Epithelial cell of prostate (primary cell): ENCODE measurements around the gene CORO7.
"Not testable (repeated sequence)": the region's sequence is repeated elsewhere in the genome, so short reads cannot be mapped to it uniquely, and the experiment has no call there.

Experiments
- DNase-seq: peaks from one replicate; pipeline ENCODE4 v3.0.0-alpha.2; 2011; ENCODE audit warnings: low read depth, low spot score
- H3K27ac ChIP-seq: fragments of 450-650 bp; 2 replicates; pipeline ENCODE4 v1.5.1; 2017; ENCODE audit warnings: mild to moderate bottlenecking

CORO7 gene

DNA sequence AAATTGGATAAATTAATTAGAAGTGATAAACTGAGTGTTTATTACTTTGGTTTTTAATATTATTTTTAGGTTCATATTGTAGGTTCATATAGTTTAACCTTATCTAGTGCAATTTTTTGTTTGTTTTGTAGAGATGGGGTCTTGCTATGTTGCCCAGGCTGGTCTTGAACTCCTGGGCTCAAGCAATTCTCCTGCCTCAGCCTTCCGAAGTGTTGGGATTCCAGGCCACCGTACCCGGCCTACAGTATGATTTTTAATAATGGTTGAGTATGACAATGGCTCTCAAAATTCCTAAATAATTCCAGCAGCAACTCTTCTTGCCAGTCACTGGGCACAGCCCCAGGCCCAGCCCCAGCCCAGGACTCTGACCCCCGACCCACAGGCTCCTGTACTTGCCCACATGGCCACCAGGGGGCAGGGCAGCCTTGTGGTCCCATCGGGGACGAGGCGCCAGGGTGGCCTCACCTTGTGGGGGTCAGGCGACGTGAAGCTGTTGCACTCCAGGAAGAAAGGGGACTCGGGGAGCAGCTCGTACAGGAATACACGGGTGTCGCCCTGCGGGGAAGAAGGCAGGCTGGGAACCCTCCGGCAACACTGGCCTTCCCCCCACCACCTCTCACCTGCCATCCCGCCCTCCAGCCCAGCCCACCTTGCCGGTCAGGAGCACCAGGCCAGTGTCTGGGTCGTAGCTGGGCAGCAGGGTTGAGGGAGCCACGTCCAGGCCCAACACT lies 57.4 kb downstream of the CORO7 start:
- DNase-seq, result no peak
- no peak overlapping the region for H3K27ac ChIP-seq

DNA sequence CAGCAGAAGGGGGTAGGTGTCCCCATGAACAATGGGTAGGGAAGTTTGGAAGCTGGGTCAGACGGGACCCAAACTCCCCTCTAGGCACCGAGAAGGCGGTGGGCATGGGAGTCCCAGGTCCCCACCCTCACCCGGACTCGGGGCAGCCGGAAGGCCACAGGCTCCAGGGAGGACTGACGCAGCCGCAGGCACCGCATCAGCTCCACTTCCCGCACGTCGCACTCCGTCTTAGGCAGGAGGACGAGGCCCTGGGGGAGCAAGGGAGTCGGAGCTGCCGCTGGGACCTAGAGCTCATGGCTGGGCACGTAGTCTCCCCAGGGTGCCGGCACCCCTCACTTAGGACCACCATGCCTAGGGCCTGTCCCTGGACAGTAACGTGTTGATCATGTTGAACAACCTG lies 58.2 kb downstream of the CORO7 start:
- H3K27ac ChIP-seq, result no peak overlapping the region
- no peak for DNase-seq

DNA sequence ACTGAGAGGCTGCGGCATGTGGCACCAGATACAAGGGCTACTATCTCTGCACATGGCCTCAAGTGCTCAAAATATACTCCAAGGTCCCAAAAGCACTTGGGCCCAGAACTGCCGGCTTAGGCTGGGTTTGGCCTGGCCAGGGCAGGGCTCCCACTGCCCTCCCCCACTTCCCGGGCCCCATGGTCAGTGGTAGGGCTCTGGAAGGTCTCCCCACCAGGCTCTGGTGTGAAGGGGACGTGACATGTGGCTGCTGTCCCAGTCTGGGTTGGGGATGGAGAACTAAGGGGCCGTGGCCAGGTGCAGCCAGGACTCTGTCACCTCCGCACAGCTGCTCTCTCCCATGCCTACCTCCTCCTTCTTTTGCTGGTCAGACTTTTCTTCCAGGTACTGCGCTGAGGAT lies 59.6 kb downstream of the CORO7 start:
- no peak for DNase-seq
- no peak overlapping the region for H3K27ac ChIP-seq

DNA sequence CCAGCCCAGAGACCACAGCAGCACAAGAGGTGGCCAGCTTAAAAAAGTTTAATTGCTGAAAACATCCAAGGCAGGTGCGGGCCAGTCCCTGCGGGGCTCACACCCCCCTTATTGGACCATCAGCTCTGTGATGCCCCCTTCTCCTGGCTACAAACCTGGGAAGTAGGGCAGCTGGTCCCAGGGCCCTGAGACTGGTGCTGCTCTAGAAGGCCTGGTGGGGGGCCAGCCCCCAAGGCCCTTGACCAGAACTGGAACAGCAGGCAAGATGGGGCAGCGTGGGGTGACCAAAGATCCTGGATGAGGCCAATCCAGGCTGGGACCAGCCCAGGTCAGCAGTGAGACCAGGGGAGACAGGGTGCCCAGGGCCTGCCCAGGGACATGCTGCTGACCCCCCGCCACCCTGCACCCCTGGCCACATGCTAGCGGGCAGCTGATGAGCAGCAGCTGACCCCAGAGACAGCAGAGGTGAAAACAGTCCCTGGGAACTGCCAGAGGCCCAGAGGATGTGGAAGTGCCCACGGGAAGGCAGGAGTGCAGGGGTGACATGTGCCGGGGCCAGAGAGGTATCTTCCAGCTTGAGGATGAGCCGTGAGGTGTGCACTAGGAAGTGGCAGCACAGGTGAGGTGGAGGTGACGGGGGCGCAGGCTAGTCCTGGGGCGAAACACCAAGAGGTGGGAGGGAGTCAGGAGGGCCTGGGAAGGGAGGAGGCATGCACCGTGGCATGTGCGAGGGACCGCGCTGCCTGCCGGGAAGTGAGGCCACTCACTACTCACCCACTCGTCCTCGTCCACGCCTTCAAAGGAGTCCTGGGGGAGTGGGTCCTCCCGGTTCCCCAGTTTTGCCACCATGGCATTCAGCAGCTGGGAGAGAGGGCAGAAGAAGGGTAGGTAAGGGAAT lies 61.6 kb downstream of the CORO7 start:
- H3K27ac ChIP-seq, result no peak overlapping the region

DNA sequence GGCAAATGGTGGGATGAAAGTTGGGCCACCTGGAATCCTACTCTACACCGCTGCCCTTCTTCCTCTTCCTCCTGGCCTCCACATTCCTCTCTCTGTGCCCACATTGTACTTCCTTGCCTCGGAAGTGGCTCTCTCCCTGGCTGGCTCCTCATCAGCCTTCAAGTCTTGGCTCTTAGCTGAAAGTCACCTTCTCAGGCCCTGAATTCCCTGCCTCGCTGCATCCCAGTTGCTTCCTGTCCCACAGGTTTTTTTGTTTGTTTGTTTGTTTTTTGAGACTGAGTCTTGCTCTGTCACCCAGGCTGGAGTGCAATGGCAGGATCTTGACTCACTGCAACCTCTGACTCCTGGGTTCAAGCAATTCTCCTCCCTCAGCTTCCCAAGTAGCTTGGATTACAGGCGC lies 62.7 kb downstream of the CORO7 start:
- H3K27ac ChIP-seq, result no peak overlapping the region
- no peak for DNase-seq

More for the DNA sequence above, 61.6 kb downstream of the CORO7 start:
- no peak for DNase-seq

DNA sequence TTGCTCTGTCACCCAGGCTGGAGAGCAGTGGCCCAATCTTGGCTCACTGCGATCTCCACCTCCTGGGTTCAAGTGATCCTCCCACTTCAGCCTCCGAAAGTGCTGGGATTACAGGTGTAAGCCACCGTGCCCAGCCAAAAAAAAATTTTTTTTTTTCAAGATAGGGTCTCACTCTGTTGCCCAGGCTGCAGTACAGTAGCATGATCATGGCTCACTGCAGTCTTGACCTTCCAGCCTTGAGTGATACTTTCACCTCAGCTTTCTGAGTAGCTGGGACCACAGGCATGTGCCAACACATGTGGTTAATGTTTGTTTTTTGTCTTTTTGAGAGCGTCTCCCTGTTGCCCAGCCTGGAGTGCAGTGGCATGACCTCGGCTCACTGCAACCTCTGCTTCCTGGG lies 63.6 kb downstream of the CORO7 start:
- no peak for DNase-seq
- no peak overlapping the region for H3K27ac ChIP-seq

DNA sequence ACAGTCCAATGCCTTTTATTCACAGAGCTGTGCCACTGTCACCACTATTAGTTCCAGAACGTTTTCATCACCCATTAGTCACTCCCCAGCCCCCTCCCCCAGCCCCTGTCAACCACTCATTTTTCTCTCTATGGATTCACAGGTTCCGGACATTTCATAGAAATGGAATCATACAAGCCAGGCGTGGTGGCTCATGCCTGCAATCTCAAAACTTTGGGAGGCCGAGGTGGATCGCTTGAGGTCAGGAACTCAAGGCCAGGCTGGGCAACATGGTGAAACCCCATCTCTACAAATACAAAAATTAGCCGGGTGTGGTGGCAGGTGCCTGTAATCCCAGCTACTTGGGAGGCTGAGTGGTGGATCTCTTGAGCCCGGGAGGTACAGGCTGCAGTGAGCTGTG lies 64.5 kb downstream of the CORO7 start:
- no peak for DNase-seq
- peak overlapping the region; percentile 72 for H3K27ac ChIP-seq

DNA sequence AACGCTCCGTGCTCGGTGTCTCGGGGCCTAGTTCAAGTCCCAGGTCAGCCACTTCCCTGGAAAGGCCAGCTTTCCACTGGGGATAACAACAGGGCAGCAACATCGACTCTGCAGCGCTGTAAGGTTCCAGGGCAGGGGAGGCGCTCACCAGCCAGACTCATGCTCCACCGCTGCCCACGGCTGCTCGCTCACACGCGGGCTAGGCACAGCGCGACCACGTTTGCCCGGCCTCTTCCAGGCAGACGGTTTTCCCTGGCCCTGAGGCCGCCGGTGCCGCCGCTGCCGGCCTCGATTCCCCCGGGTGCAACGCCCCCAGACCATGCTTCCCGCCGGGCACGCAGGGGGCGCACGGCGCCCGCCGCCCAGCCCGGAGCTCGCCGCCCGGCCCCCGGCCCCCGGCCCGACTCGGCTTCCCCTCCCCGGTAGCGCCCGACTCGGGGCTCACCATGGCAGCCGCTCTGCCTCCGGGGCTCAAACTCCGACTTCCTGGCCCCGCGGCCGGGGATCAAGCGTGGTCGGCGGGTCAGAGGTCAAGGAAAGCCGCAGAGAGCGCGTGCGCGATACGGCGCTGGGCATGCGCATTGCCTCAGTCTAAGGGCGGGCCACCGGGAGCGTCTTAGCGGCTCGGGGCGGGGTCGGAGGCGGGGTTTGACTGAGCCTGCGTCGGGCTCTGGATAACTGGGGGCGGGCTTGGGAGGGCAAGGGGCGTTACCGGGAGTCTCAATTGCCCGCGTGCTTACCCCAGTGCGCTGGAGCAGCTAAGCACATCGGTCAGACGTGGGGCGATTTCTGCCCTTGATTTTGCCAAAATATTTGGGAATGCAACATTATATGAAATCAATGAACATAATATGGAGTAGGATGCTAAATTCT lies 65.4 kb downstream of the CORO7 start, which contains the start of gene PAM16:
Gene PAM16 (minus strand): TSS at position 535 of the 873 bp plus-strand sequence. CDS start 87 bp downstream, at position 448.
- peak; percentile 52 for DNase-seq
- H3K27ac ChIP-seq, result peak within 1 kb of the TSS; percentile 72

DNA sequence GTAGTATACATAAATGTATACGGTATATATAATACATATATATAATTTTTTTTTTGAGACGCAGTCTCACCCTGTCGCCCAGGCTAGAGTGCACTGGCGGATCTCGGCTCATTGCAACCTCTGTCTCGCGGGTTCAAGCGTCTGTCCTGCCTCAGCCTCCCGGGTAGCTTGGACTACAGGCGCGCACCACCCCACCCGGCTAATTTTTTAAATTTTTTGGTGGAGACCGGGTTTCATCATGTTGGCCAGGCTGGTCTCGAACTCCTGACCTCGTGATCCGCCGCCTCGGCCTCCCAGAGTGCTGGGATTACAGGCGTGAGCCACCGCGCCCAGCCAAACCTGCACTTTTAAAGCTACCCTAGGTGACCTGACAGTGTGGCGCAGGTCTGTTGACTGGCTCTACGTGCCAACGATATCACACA lies 66.0 kb downstream of the CORO7 start:
- DNase-seq, result no peak

DNA sequence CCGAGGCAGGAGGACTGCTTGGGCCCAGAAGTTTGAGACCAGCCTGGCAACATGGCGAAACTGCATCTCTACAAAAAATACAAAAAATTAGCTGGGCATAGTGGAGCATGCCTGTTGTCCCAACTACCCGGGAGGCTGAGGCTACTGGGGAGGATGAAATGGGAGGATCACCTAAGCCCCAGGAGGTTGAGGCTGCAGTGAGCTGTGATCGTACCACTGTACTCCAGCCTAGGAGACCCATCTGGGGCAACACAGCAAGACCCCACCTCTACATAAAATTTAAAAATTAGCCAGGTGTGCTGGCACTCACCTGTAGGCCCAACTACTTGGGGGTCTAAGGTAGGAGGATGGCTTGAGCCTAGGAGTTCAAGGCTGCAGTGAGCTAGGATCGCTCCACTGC lies 67.1 kb downstream of the CORO7 start:
- H3K27ac ChIP-seq, result no peak overlapping the region
- no peak for DNase-seq

More for the DNA sequence above, 66.0 kb downstream of the CORO7 start:
- H3K27ac ChIP-seq, result peak overlapping the region; percentile 72

DNA sequence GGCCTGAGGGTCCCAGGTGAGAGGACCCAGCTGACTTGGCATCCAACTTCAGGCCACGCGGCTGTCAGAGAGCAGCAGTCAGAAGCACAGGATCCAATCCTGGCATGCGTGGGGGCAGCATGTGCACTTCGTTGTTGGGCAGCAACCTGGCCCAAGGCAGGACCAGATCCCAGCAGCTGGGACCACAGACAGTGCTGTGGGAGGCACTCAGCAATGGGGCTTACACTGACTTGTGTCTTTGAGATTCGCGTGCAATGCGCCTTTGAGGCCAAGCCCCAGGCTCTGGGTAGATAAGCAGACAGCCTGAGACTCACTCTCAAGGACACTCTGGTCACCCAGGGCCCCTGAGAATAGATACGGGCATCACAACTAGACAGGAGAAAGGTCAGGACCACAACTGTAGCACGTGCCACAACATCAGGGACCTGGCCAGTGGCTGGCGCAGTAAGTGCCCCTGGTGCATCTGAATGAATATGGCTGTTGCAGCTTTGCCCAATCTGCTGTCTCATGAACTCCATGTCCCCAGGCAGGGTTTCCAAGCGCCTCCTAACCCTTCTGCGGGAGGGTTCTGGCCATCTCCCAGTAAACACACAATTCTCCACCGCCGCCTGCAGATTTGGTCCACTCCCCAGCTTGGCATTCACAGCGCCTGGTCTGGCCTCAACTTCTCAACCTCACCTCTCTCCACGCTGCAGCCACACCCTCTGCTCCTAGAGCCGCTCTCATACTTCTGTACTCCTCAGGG lies 68.5 kb downstream of the CORO7 start:
- DNase-seq, result no peak
- no peak overlapping the region for H3K27ac ChIP-seq

DNA sequence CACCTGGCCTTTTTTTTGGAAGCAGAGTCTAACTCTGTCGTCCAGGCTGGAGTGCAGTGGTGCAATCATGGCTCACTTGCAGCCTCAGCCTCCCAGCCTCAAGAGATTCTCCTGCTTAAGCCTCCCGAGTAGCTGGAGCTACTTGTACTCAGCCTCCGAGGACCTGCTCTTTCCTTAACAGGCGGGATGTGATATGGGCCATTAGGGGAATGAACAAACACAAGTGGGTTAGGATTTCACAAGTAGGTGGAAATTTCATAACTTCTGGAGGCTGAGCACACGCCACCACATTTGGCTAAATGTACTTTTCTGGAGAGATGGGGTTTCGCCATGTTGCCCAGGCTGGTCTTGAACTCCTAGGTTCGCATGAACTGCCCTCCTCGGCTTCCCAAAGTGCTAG lies 69.4 kb downstream of the CORO7 start:
- no peak for DNase-seq
- H3K27ac ChIP-seq, result no peak overlapping the region

DNA sequence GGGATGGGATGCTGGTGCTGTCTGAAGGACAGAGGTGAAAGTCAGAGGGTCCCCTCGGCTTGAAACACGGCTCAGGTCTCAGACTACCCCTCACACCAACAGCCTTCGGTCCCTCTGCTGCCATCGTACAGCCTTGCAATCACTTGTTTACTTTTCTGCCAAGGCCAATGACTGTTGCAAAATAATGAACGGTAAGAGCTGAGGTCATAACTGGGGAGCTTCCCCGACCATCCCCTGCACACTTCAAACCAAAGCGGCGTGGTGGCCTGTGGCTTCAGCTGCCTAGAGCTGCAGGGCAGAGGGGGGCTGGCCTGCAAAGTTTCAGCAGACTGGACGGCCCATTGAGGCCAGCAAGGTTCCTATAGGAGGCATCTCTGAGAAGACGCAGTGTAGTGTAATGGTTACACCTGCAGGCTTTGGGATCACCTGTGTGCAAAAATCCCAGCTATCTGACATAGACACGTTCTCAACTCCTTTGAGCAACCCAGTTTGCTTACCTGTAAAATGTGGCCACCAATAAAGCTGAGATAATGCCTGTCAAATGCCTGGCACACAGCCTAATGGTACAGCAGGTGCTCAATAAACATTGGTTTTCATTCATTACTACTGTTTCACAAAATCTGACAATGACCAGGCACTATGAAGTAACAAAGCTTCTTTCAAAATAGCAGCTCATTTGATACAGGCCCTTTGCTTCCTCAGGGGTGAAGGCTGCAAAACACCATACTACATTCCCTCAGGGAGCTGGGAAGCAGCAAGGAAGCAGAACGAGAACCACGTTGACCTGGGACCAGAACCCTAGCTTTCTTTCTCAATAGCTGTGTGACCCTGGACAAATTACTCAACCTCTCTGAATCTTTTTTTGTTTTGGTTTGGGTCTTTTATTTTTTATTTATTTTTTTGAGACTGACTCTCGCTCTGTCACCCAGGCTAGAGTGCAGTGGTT lies 70.3 kb downstream of the CORO7 start:
- no peak for DNase-seq
- H3K27ac ChIP-seq, result no peak overlapping the region

DNA sequence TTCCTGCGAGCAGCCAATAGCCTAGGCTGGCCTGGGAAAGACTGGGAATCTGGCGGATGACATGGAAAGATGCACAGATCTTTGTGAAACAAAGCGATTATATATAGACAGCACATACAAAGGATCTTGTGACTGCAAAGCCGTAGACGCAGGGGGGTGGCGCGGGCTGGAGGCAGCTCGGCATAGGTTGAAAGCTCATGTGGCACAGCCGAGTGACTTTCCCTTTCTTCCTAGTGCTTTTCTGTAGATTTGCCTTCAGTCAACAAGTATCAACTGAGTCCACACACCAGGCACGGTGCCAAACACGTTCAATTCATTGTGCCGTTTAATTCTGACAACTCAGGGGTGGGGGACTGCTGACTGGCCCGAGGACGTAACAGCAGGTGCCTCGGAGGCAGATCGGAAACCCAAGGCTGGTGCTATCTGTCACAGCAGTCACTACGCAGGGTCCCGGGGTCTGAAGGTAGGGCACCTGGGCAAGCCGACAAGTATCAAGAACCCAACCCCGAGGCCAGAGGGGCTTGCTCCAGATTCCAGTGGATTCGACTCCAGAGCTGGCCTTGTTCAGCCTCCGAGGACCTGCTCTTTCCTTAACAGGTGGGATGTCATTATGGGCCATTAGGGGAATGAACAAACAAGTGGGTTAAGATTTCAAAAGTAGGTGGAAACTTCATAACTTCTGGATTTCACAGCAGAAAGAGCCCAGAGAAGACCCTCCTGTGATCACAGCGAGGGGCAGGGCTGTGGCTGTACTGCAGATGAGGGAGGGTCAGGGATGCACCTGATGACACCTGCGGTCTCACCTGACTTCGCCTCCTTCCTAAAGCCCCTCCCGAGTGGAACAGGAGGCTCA lies 71.2 kb downstream of the CORO7 start:
- H3K27ac ChIP-seq, result no peak overlapping the region
- DNase-seq, result no peak

DNA sequence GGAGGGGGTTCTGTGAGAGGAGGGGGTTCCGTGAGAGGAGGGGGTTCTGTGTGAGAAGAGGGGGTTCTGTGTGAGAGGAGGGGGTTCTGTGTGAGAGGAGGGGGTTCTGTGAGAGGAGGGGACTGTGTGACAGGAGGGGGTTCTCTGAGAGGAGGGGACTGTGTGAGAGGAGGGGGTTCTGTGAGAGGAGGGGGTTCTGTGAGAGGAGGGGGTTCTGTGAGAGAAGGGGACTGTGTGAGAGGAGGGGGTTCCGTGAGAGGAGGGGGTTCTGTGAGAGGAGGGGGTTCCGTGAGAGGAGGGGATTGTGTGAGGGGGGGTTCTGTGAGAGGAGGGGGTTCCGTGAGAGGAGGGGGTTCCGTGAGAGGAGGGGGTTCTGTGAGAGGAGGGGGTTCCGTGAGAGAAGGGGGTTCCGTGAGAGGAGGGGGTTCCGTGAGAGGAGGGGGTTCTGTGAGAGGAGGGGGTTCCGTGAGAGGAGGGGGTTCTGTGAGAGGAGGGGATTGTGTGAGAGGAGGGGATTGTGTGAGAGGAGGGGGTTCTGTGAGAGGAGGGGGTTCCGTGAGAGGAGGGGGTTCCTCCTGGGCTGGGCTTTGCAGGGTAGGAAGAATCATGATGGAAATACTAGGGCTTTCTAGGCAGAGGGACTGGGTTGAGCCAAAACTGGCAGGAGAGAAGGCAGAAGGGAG lies 72.0 kb downstream of the CORO7 start:
- not testable (repeated sequence) for DNase-seq, H3K27ac ChIP-seq

DNA sequence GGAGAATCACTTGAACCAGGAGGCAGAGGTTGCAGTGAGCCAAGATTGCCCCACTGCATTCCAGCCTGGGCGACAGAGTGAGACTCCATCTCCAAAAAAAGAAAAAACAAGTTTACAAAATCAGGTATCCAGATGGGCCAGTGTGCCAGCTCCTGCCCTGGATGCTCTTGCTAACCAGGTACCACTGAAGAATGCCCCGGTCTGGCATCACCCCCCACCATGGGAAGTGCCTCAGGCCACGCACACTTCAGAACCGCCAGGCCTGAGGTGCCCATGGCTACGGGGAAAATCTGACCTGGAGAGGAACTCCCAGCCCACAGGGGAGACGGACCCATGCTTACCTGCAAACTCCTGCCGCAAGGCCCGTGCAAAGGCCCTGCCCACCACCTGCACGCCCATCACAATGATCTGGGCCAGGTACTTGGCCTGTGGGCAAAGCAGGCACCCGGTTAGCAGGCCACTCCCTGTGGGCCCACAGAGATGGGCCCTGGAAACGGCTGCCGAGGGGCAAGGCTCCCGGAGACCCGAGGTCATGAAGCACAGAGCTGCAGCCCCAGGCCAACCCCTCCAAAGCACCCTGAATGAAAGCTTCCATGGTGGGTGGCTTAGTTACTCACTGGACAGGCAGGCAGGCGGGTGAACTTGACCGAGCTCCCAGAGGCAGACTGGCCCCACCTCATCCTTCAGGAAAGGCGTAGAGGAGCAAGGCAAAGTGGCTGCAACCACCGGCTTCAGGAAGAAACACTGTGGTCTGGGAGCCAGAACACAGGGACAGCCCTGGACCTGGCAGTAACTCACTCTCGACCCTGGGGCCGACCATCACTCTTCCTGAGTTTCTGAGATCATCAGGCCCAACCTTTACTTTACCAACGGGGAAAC lies 73.3 kb downstream of the CORO7 start:
- DNase-seq, result no peak
- no peak overlapping the region for H3K27ac ChIP-seq
